ENCODE results near the gene BCORL1.

The BCORL1 gene

DNA sequence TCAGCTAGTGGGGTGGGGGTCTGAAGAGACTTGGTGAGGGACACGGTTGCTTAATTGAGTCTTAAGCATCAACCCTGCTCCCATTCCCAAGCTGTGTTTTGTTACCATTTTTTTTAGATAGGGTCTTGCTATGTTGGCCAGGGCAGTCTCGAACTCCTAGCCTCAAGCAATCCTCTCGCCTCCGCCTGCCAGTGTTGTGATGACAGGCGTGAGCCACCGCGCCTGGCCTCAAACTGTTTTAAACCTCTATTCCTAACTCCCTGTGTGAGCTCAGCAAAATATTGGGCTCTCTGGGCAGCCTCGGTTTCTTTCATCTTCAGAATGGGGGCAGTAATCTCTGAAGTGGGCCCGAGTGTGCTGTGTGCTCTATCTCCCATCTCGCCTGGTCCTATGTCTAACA, 26.3 kb upstream of the BCORL1 start:
- Histone ChIP-seq H4K20me1 (ENCODE audit: insufficient read depth, low read length) (no peaks in the 10 kb centered on the region), H3K79me2 (ENCODE audit: low read length) (no peaks in the 10 kb centered on the region), H3K9me3 (ENCODE audit: insufficient read depth, low read length) (no peaks in the 10 kb centered on the region), H3K27me3 (ENCODE audit: low read depth, low read length) (no peaks in the 10 kb centered on the region), H3K9ac (ENCODE audit: low read length) (no peak overlapping the region), H3K27ac (ENCODE audit: low read length) (no peak overlapping the region), H3K4me2 (ENCODE audit: low read length) (no peak overlapping the region), H3K4me3 (ENCODE audit: low read length) (no peak overlapping the region), H2AFZ (ENCODE audit: low read depth, low read length) (no peak overlapping the region), H3K4me1 (ENCODE audit: low read length) (peaks cover 11% of the 10 kb centered on the region), H3K36me3 (replicated peaks; ENCODE audit: low read depth, low read length) (no peaks in the 10 kb centered on the region)
- TF ChIP-seq EZH2phosphoT487 (IDR thresholded peaks at IDR 0.05; ENCODE audit: low read depth) (no peak), CTCF (IDR thresholded peaks at IDR 0.05; ENCODE audit: low read depth, low read length) (no peak)

- H3K9ac ChIP-seq (ENCODE audit: low read length): peak overlapping the region; percentile 50; the same call in 1 of the 2 replicates
- H2AFZ ChIP-seq (ENCODE audit: low read depth, low read length): peak overlapping the region; percentile 41; the same call in 1 of the 2 replicates
- peaks cover 14% of the 10 kb centered on the region for H3K4me1 ChIP-seq (ENCODE audit: low read length)
- H3K4me2 ChIP-seq (ENCODE audit: low read length): peak overlapping the region; percentile 70
- H3K4me3 ChIP-seq (ENCODE audit: low read length): peak overlapping the region; percentile 93
- no peak overlapping the region for H3K27ac ChIP-seq (ENCODE audit: low read length)
- H3K9me3 ChIP-seq (ENCODE audit: insufficient read depth, low read length): no peaks in the 10 kb centered on the region
- no peaks in the 10 kb centered on the region for H3K36me3 ChIP-seq (replicated peaks; ENCODE audit: low read depth, low read length)
- TF ChIP-seq CTCF (IDR thresholded peaks at IDR 0.05; ENCODE audit: low read depth, low read length): no peak
- TF ChIP-seq EZH2phosphoT487 (IDR thresholded peaks at IDR 0.05; ENCODE audit: low read depth): no peak
- no peaks in the 10 kb centered on the region for H3K27me3 ChIP-seq (ENCODE audit: low read depth, low read length)
- no peaks in the 10 kb centered on the region for H4K20me1 ChIP-seq (ENCODE audit: insufficient read depth, low read length)
- no peaks in the 10 kb centered on the region for H3K79me2 ChIP-seq (ENCODE audit: low read length)
Observed at GRCh38 chrX:129956765-129957164, 25.7 kb upstream of the BCORL1 start.

GRCh38 chrX:129957241-129958082, 25.0 kb upstream of the BCORL1 start:
- Histone ChIP-seq H3K4me2 (ENCODE audit: low read length) (peak overlapping the region; percentile 81), H3K79me2 (ENCODE audit: low read length) (no peaks in the 10 kb centered on the region), H2AFZ (ENCODE audit: low read depth, low read length) (peak overlapping the region; percentile 86; the same call in 1 of the 2 replicates), H3K4me1 (ENCODE audit: low read length) (peaks cover 16% of the 10 kb centered on the region), H3K9me3 (ENCODE audit: insufficient read depth, low read length) (no peaks in the 10 kb centered on the region), H3K27ac (ENCODE audit: low read length) (peak overlapping the region; percentile 64), H3K27me3 (ENCODE audit: low read depth, low read length) (no peaks in the 10 kb centered on the region), H4K20me1 (ENCODE audit: insufficient read depth, low read length) (no peaks in the 10 kb centered on the region), H3K36me3 (replicated peaks; ENCODE audit: low read depth, low read length) (no peaks in the 10 kb centered on the region), H3K4me3 (ENCODE audit: low read length) (peak overlapping the region; percentile 93), H3K9ac (ENCODE audit: low read length) (peak overlapping the region; percentile 93)
- TF ChIP-seq CTCF (IDR thresholded peaks at IDR 0.05; ENCODE audit: low read depth, low read length) (no peak), EZH2phosphoT487 (IDR thresholded peaks at IDR 0.05; ENCODE audit: low read depth) (no peak)

GRCh38 chrX:129958083-129958465, 24.4 kb upstream of the BCORL1 start:
- Histone ChIP-seq H3K9ac (ENCODE audit: low read length) (peak overlapping the region; percentile 93), H2AFZ (ENCODE audit: low read depth, low read length) (no peak overlapping the region), H4K20me1 (ENCODE audit: insufficient read depth, low read length) (no peaks in the 10 kb centered on the region), H3K79me2 (ENCODE audit: low read length) (no peaks in the 10 kb centered on the region), H3K27me3 (ENCODE audit: low read depth, low read length) (no peaks in the 10 kb centered on the region), H3K27ac (ENCODE audit: low read length) (no peak overlapping the region), H3K4me1 (ENCODE audit: low read length) (peaks cover 16% of the 10 kb centered on the region), H3K4me2 (ENCODE audit: low read length) (peak overlapping the region; percentile 81), H3K36me3 (replicated peaks; ENCODE audit: low read depth, low read length) (no peaks in the 10 kb centered on the region), H3K9me3 (ENCODE audit: insufficient read depth, low read length) (no peaks in the 10 kb centered on the region), H3K4me3 (ENCODE audit: low read length) (peak overlapping the region; percentile 93)
- no peak for TF ChIP-seq EZH2phosphoT487 (IDR thresholded peaks at IDR 0.05; ENCODE audit: low read depth)

All from OCI-LY3 (cell line).